ENCODE results near the gene TBCD.

DNA sequence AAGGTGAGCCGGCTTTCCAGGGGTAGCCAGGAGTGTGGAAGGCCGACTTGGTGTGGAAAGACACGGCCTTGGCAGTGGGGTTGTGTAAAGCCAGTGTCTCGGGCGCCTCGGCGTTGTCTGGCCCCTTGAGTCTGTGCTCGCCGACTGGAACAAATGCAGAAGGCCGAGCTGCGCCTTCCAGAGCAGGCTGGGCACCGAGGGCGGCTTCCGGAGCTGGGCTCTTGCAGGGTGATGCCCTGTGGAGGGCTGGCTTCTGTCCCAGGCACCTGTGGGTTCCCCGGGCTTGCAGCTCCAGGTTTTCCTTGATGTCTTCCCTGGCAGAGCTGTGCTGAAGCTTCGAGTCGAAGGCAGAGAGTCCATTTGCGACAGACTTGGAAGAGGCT is 79.9 kb downstream of the TBCD start:
- TF ChIP-seq, protein P1, sequence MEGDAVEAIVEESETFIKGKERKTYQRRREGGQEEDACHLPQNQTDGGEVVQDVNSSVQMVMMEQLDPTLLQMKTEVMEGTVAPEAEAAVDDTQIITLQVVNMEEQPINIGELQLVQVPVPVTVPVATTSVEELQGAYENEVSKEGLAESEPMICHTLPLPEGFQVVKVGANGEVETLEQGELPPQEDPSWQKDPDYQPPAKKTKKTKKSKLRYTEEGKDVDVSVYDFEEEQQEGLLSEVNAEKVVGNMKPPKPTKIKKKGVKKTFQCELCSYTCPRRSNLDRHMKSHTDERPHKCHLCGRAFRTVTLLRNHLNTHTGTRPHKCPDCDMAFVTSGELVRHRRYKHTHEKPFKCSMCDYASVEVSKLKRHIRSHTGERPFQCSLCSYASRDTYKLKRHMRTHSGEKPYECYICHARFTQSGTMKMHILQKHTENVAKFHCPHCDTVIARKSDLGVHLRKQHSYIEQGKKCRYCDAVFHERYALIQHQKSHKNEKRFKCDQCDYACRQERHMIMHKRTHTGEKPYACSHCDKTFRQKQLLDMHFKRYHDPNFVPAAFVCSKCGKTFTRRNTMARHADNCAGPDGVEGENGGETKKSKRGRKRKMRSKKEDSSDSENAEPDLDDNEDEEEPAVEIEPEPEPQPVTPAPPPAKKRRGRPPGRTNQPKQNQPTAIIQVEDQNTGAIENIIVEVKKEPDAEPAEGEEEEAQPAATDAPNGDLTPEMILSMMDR (conservative IDR thresholded peaks at IDR 0.05; ENCODE audit: low read length): no peak
- no peak for TF ChIP-seq EZH2phosphoT487 (IDR thresholded peaks at IDR 0.05; ENCODE audit: borderline replicate concordance, low read depth, low read length)

Measured in OCI-LY7 (cell line).